HEK293 (cell line): Measurements from ENCODE around the gene FBXO3.

Source experiments
- ELK4 ChIP-seq: IDR thresholded peaks from 2 replicates; pipeline ENCODE4 v1.6.1; 2011; ENCODE audit warnings: mild to moderate bottlenecking, low read depth, low read length, borderline replicate concordance
- GLIS1 ChIP-seq: fragments of 450-650 bp; formaldehyde crosslinking; IDR thresholded peaks from 2 replicates; pipeline ENCODE4 v1.5.1; 2016; ENCODE audit warnings: missing biosample characterization, missing genetic modification characterization
- GLIS2 ChIP-seq: fragments of 450-650 bp; formaldehyde crosslinking; IDR thresholded peaks from 2 replicates; pipeline ENCODE4 v1.5.1; 2016; ENCODE audit warnings: missing biosample characterization, missing genetic modification characterization
- IKZF3 ChIP-seq: fragments of 450-650 bp; IDR thresholded peaks from 2 replicates; pipeline ENCODE4 v1.5.0; 2018; ENCODE audit warnings: missing biosample characterization, mild to moderate bottlenecking, missing genetic modification characterization, moderate library complexity
- KLF9 ChIP-seq: fragments of 450-650 bp; formaldehyde crosslinking; IDR thresholded peaks from 2 replicates; pipeline ENCODE4 v1.5.1; 2016; ENCODE audit warnings: missing biosample characterization, missing genetic modification characterization, low read depth
- PATZ1 ChIP-seq: fragments of 450-650 bp; formaldehyde crosslinking; IDR thresholded peaks from 2 replicates; pipeline ENCODE4 v1.5.1; 2016; ENCODE audit warnings: missing biosample characterization, missing genetic modification characterization
- PRDM1 ChIP-seq: fragments of 450-650 bp; formaldehyde crosslinking; IDR thresholded peaks from 2 replicates; pipeline ENCODE4; 2016; ENCODE audit warnings: missing biosample characterization, missing genetic modification characterization
- SP3 ChIP-seq: fragments of 450-650 bp; formaldehyde crosslinking; IDR thresholded peaks from 2 replicates; pipeline ENCODE4 v1.5.1; 2016; ENCODE audit warnings: missing biosample characterization, missing genetic modification characterization
- ZBTB10 ChIP-seq: fragments of 450-650 bp; formaldehyde crosslinking; IDR thresholded peaks from 2 replicates; pipeline ENCODE4 v1.5.1; 2016; ENCODE audit warnings: missing biosample characterization, missing genetic modification characterization
- ZBTB20 ChIP-seq: fragments of 450-650 bp; formaldehyde crosslinking; IDR thresholded peaks from 2 replicates; pipeline ENCODE4 v1.5.1; 2016; ENCODE audit warnings: missing biosample characterization, missing genetic modification characterization
- ZBTB26 ChIP-seq: fragments of 450-650 bp; formaldehyde crosslinking; optimal IDR thresholded peaks from 2 replicates; pipeline ENCODE3; 2016; ENCODE audit warnings: missing biosample characterization, mild to moderate bottlenecking, missing genetic modification characterization
- ZBTB8A ChIP-seq: fragments of 450-650 bp; formaldehyde crosslinking; IDR thresholded peaks from 2 replicates; pipeline ENCODE4 v1.5.1; 2016; ENCODE audit warnings: missing biosample characterization, missing genetic modification characterization
- ZNF121 ChIP-seq: fragments of 450-650 bp; formaldehyde crosslinking; IDR thresholded peaks from 2 replicates; pipeline ENCODE4 v1.5.1; 2016; ENCODE audit warnings: missing biosample characterization, missing genetic modification characterization
- ZNF133 ChIP-seq: fragments of 450-650 bp; formaldehyde crosslinking; IDR thresholded peaks from 2 replicates; pipeline ENCODE4 v1.5.1; 2016; ENCODE audit warnings: missing biosample characterization, missing genetic modification characterization
- ZNF2 ChIP-seq: fragments of 450-650 bp; formaldehyde crosslinking; IDR thresholded peaks from 2 replicates; pipeline ENCODE4 v1.5.1; 2016; ENCODE audit warnings: missing biosample characterization, missing genetic modification characterization
- ZNF214 ChIP-seq: fragments of 450-650 bp; formaldehyde crosslinking; IDR thresholded peaks from 2 replicates; pipeline ENCODE4 v1.5.1; 2017; ENCODE audit warnings: missing biosample characterization, mild to moderate bottlenecking, missing genetic modification characterization, borderline replicate concordance
- ZNF24 ChIP-seq: fragments of 450-650 bp; formaldehyde crosslinking; IDR thresholded peaks from 2 replicates; pipeline ENCODE4 v1.5.1; 2016; ENCODE audit warnings: missing biosample characterization, missing genetic modification characterization
- ZNF302 ChIP-seq: fragments of 450-650 bp; formaldehyde crosslinking; IDR thresholded peaks from 2 replicates; pipeline ENCODE4 v1.5.1; 2016; ENCODE audit warnings: missing biosample characterization, missing genetic modification characterization, low read depth
- ZNF350 ChIP-seq: fragments of 450-650 bp; formaldehyde crosslinking; IDR thresholded peaks from 2 replicates; pipeline ENCODE4 v1.5.0; 2017; ENCODE audit warnings: missing biosample characterization, mild to moderate bottlenecking, missing genetic modification characterization
- ZNF398 ChIP-seq: fragments of 450-650 bp; formaldehyde crosslinking; IDR thresholded peaks from 2 replicates; pipeline ENCODE4 v1.5.1; 2017; ENCODE audit warnings: missing biosample characterization, missing genetic modification characterization
- ZNF426 ChIP-seq: fragments of 450-650 bp; formaldehyde crosslinking; IDR thresholded peaks from 2 replicates; pipeline ENCODE4 v1.5.1; 2017; ENCODE audit warnings: missing biosample characterization, missing genetic modification characterization, mild to moderate bottlenecking, inconsistent platforms, moderate library complexity
- ZNF510 ChIP-seq: fragments of 450-650 bp; formaldehyde crosslinking; IDR thresholded peaks from 2 replicates; pipeline ENCODE4 v1.5.1; 2018; ENCODE audit warnings: mild to moderate bottlenecking, missing genetic modification characterization, missing biosample characterization; ENCODE audit not compliant: insufficient replicate concordance
- ZNF513 ChIP-seq: fragments of 450-650 bp; IDR thresholded peaks from 2 replicates; pipeline ENCODE4 v1.5.1; 2018; ENCODE audit warnings: missing biosample characterization, missing genetic modification characterization
- ZNF558 ChIP-seq: fragments of 450-650 bp; formaldehyde crosslinking; IDR thresholded peaks from 2 replicates; pipeline ENCODE4 v1.5.1; 2016; ENCODE audit warnings: missing biosample characterization, missing genetic modification characterization
- ZNF600 ChIP-seq: fragments of 450-650 bp; formaldehyde crosslinking; IDR thresholded peaks from 2 replicates; pipeline ENCODE4 v1.5.1; 2016; ENCODE audit warnings: missing biosample characterization, missing genetic modification characterization
- ZNF76 ChIP-seq: fragments of 450-650 bp; formaldehyde crosslinking; IDR thresholded peaks from 2 replicates; pipeline ENCODE4; 2016; ENCODE audit warnings: low read depth, missing biosample characterization, missing genetic modification characterization, borderline replicate concordance
- ZNF830 ChIP-seq: fragments of 450-650 bp; IDR thresholded peaks from 2 replicates; pipeline ENCODE4 v1.5.0; 2018; ENCODE audit warnings: missing biosample characterization, missing genetic modification characterization, low read depth, mild to moderate bottlenecking, moderate library complexity
- ZSCAN4 ChIP-seq: fragments of 450-650 bp; formaldehyde crosslinking; IDR thresholded peaks from 2 replicates; pipeline ENCODE4 v1.5.1; 2017; ENCODE audit warnings: missing biosample characterization, missing genetic modification characterization

The FBXO3 gene

GRCh38 chr11:33700502-33701271 lies 73.6 kb downstream of the FBXO3 start, which contains the start of gene C11orf91 (continued):
- TF ChIP-seq ZBTB26 (tag by site-specific recombination) (peak; percentile 67), ZBTB10 (tag by site-specific recombination) (peak; percentile 73), ZNF398 (tag by site-specific recombination) (no peak), ZNF426 (tag by site-specific recombination) (no peak), ZNF133 (tag by site-specific recombination) (no peak), ZNF350 (tag by site-specific recombination) (no peak), ZNF600 (tag by site-specific recombination) (peak; percentile 99), ZNF214 (tag by site-specific recombination) (no peak), ZNF513 (no peak), ZNF510 (tag by site-specific recombination) (no peak), ZNF830 (tag by site-specific recombination) (no peak), ZBTB20 (tag by site-specific recombination) (peak; percentile 79), ZNF24 (tag by site-specific recombination) (no peak), ZNF302 (tag by site-specific recombination) (no peak), IKZF3 (tag by site-specific recombination) (0 out of 2 replicates have a peak, but pooled peaks have one; percentile 17), ELK4 (no peak), ZNF121 (tag by site-specific recombination) (no peak), GLIS1 (tag by site-specific recombination) (peak; percentile 48; the same call in 1 of the 2 replicates), SP3 (tag by site-specific recombination) (peak; percentile 91), GLIS2 (tag by site-specific recombination) (peak; percentile 83), PRDM1 (tag by site-specific recombination) (peak; percentile 75), KLF9 (peak; percentile 97), ZSCAN4 (tag by site-specific recombination) (no peak), ZBTB8A (tag by site-specific recombination) (no peak), ZNF2 (tag by site-specific recombination) (no peak), ZNF76 (tag by site-specific recombination) (peak; percentile 52; the same call in 1 of the 2 replicates), ZNF558 (no peak), PATZ1 (tag by site-specific recombination) (peak; percentile 58)
